Ishikawa (cell line): Measurements from ENCODE around the gene YRDC.

Experiments used
- CEBPB ChIP-seq: IDR thresholded peaks from 2 replicates; pipeline ENCODE4 v1.6.1; 2012
- CREB1 ChIP-seq: IDR thresholded peaks from 2 replicates; pipeline ENCODE4 v1.6.1; 2012; ENCODE audit warnings: low read depth
- EGR1 ChIP-seq: IDR thresholded peaks from 2 replicates; pipeline ENCODE4 v1.6.1; 2012
- EP300 ChIP-seq: IDR thresholded peaks from 2 replicates; pipeline ENCODE4 v1.6.1; 2012; ENCODE audit warnings: borderline replicate concordance
- MAX ChIP-seq: IDR thresholded peaks from 2 replicates; pipeline ENCODE4 v1.6.1; 2012
- RAD21 ChIP-seq: IDR thresholded peaks from 2 replicates; pipeline ENCODE4 v1.6.1; 2012; ENCODE audit warnings: low read depth
- REST ChIP-seq: IDR thresholded peaks from 2 replicates; pipeline ENCODE4 v1.6.1; 2012; ENCODE audit warnings: low read depth, mild to moderate bottlenecking
- TAF1 ChIP-seq: IDR thresholded peaks from 2 replicates; pipeline ENCODE4 v1.6.1; 2012; ENCODE audit warnings: low read depth, mild to moderate bottlenecking
- TCF12 ChIP-seq: IDR thresholded peaks from 2 replicates; pipeline ENCODE4 v1.6.1; 2012; ENCODE audit warnings: low read depth
- TEAD4 ChIP-seq: IDR thresholded peaks from 2 replicates; pipeline ENCODE4 v1.6.1; 2012
- USF1 ChIP-seq: IDR thresholded peaks from 2 replicates; pipeline ENCODE4 v1.6.1; 2012
- YY1 ChIP-seq: IDR thresholded peaks from 2 replicates; pipeline ENCODE4 v1.6.1; 2012; ENCODE audit warnings: low read depth
- ZBTB7A ChIP-seq: IDR thresholded peaks from 2 replicates; pipeline ENCODE4 v1.6.1; 2012; ENCODE audit warnings: low read depth

GRCh38 chr1:37767488-37767887 is 40.5 kb downstream of the YRDC start:
- TF ChIP-seq MAX (no peak), REST (peak; percentile 62; the same call in 1 of the 2 replicates), EP300 (no peak), TEAD4 (no peak), EGR1 (no peak), CEBPB (no peak), ZBTB7A (no peak), TAF1 (no peak), RAD21 (no peak), CREB1 (no peak), USF1 (no peak), YY1 (no peak), TCF12 (no peak)
